A673 (cell line): Measurements from ENCODE around the gene MTAP. TPM values are rescaled to one million over a fixed set of nuclear protein-coding genes. Genes with fewer than 3 reads are reported as not detected.

Experiments used
- BruUV-seq: library from RNA; stranded (reverse); fragments of 400-500 nt; replicated peaks from 2 replicates; lab custom pipeline; 2021; lab: Mats Ljungman, UMichigan
- CTCF ChIA-PET: fragments of 300-600 bp; sonication (Branson Sonifier 250); formaldehyde crosslinking; loops from one replicate; lab custom pipeline; 2022; ENCODE audit warnings: antibody characterized with exemption; lab: Charles Lee
- POLR2A ChIA-PET: fragments of 300-600 bp; sonication (Branson Sonifier 250); formaldehyde crosslinking; loops from one replicate; lab custom pipeline; 2022; ENCODE audit warnings: antibody characterized with exemption; ENCODE audit not compliant: low non-redundant PET; lab: Charles Lee
- DNase-seq: peaks from one replicate; pipeline ENCODE4 v3.0.0-alpha.2; 2015; ENCODE audit warnings: low spot score
- H3K27ac ChIP-seq: fragments of 200-600 bp; sonication (generic); 2 replicates; pipeline ENCODE4 v1.5.1; 2016; ENCODE audit warnings: mixed run types, low read depth, mild to moderate bottlenecking, mixed read lengths, antibody characterized with exemption, low read length; ENCODE audit not compliant: poor library complexity, severe bottlenecking
- H3K27me3 ChIP-seq: fragments of 200-600 bp; sonication (generic); replicated peaks from 2 replicates; pipeline ENCODE4 v1.6.1; 2017; ENCODE audit warnings: mixed run types, low read depth, mild to moderate bottlenecking, mixed read lengths, antibody characterized with exemption, low read length; ENCODE audit not compliant: insufficient read depth, poor library complexity
- H3K36me3 ChIP-seq: fragments of 200-600 bp; sonication (generic); 2 replicates; pipeline ENCODE4 v1.6.1; 2016; ENCODE audit warnings: mixed run types, mild to moderate bottlenecking, mixed read lengths, antibody characterized with exemption, low read length; ENCODE audit not compliant: insufficient read depth, poor library complexity, severe bottlenecking
- H3K4me1 ChIP-seq: fragments of 200-600 bp; sonication (generic); 2 replicates; pipeline ENCODE4 v1.6.1; 2017; ENCODE audit warnings: mixed run types, mild to moderate bottlenecking, mixed read lengths, antibody characterized with exemption, low read length; ENCODE audit not compliant: insufficient read depth, poor library complexity, severe bottlenecking
- H3K4me3 ChIP-seq: fragments of 200-600 bp; sonication (generic); 2 replicates; pipeline ENCODE4 v1.5.1; 2016; ENCODE audit warnings: low read depth, mixed run types, mild to moderate bottlenecking, mixed read lengths, low read length; ENCODE audit not compliant: poor library complexity, severe bottlenecking
- H3K9me3 ChIP-seq: fragments of 200-600 bp; sonication (generic); 2 replicates; pipeline ENCODE4 v1.6.1; 2016; ENCODE audit warnings: mixed run types, low read depth, mild to moderate bottlenecking, mixed read lengths, antibody characterized with exemption, low read length; ENCODE audit not compliant: poor library complexity, severe bottlenecking
- EZH2 ChIP-seq: fragments of 200-600 bp; sonication (generic); IDR thresholded peaks from 2 replicates; pipeline ENCODE4 v1.6.1; 2017; ENCODE audit warnings: borderline replicate concordance, low read depth, mild to moderate bottlenecking, mixed read lengths, antibody characterized with exemption, low read length; ENCODE audit not compliant: poor library complexity, severe bottlenecking
- intact Hi-C: fragments of 100-400 bp; cut with micrococcal nuclease; formaldehyde crosslinking; loops from one replicate; pipeline ENCODE4 v1.10.0; 2022; ENCODE audit not compliant: unreplicated experiment
- total RNA-seq: library from RNA; stranded (reverse); gene quantifications from 2 replicates; pipeline ENCODE4 v1.2.3, GENCODE V29; 2021
- TF ChIP-seq, protein P1 (sequence below): fragments of 300-800, 200-600 bp; sonication (generic); conservative IDR thresholded peaks from 2 replicates; pipeline ENCODE4 v1.5.1; 2017; ENCODE audit warnings: low read depth, mild to moderate bottlenecking, antibody characterized with exemption, low read length, moderate library complexity, mixed read lengths

The MTAP gene
- total RNA-seq, 1 experiment from 2014 or later = 39.2 TPM

DNA sequence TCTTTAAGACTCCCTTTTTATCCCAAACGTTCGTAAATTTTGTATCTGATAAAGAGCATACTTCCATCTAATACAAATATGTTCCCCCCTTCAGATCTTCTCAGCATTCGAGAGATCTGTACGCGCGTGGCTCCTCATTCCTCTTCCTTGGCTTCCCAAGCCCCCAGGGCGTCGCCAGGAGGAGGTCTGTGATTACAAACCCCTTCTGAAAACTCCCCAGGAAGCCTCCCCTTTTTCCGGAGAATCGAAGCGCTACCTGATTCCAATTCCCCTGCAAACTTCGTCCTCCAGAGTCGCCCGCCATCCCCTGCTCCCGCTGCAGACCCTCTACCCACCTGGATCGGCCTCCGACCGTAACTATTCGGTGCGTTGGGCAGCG lies 171.9 kb downstream of the MTAP start:
- no TSS peak for BruUV-seq
- no peaks in the 10 kb centered on the region for H3K27me3 ChIP-seq
- DNase-seq = no peak
- no peaks in the 10 kb centered on the region for H3K4me1 ChIP-seq
- POLR2A ChIA-PET = no interaction called here
- TF ChIP-seq EZH2 = no peak
- TF ChIP-seq, protein P1, sequence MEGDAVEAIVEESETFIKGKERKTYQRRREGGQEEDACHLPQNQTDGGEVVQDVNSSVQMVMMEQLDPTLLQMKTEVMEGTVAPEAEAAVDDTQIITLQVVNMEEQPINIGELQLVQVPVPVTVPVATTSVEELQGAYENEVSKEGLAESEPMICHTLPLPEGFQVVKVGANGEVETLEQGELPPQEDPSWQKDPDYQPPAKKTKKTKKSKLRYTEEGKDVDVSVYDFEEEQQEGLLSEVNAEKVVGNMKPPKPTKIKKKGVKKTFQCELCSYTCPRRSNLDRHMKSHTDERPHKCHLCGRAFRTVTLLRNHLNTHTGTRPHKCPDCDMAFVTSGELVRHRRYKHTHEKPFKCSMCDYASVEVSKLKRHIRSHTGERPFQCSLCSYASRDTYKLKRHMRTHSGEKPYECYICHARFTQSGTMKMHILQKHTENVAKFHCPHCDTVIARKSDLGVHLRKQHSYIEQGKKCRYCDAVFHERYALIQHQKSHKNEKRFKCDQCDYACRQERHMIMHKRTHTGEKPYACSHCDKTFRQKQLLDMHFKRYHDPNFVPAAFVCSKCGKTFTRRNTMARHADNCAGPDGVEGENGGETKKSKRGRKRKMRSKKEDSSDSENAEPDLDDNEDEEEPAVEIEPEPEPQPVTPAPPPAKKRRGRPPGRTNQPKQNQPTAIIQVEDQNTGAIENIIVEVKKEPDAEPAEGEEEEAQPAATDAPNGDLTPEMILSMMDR = no peak
- no peak overlapping the region for H3K4me3 ChIP-seq
- intact Hi-C loops = no loop called here
- no peak overlapping the region for H3K27ac ChIP-seq
- H3K9me3 ChIP-seq = no peaks in the 10 kb centered on the region
- CTCF ChIA-PET = no interaction called here
- no peaks in the 10 kb centered on the region for H3K36me3 ChIP-seq

DNA sequence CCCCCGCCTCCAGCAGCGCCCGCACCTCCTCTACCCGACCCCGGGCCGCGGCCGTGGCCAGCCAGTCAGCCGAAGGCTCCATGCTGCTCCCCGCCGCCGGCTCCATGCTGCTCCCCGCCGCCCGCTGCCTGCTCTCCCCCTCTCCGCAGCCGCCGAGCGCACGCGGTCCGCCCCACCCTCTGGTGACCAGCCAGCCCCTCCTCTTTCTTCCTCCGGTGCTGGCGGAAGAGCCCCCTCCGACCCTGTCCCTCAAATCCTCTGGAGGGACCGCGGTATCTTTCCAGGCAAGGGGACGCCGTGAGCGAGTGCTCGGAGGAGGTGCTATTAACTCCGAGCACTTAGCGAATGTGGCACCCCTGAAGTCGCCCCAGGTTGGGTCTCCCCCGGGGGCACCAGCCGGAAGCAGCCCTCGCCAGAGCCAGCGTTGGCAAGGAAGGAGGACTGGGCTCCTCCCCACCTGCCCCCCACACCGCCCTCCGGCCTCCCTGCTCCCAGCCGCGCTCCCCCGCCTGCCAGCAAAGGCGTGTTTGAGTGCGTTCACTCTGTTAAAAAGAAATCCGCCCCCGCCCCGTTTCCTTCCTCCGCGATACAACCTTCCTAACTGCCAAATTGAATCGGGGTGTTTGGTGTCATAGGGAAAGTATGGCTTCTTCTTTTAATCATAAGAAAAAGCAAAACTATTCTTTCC lies 172.4 kb downstream of the MTAP start:
- POLR2A ChIA-PET = no interaction called here
- H3K36me3 ChIP-seq = no peaks in the 10 kb centered on the region
- no TSS peak for BruUV-seq
- no peak overlapping the region for H3K27ac ChIP-seq
- no peak for TF ChIP-seq EZH2
- TF ChIP-seq, protein P1 = no peak
- H3K4me1 ChIP-seq = no peaks in the 10 kb centered on the region
- intact Hi-C loops = no loop called here
- no peaks in the 10 kb centered on the region for H3K9me3 ChIP-seq
- no peak overlapping the region for H3K4me3 ChIP-seq
- H3K27me3 ChIP-seq = no peaks in the 10 kb centered on the region
- no peak for DNase-seq
- CTCF ChIA-PET = no interaction called here

DNA sequence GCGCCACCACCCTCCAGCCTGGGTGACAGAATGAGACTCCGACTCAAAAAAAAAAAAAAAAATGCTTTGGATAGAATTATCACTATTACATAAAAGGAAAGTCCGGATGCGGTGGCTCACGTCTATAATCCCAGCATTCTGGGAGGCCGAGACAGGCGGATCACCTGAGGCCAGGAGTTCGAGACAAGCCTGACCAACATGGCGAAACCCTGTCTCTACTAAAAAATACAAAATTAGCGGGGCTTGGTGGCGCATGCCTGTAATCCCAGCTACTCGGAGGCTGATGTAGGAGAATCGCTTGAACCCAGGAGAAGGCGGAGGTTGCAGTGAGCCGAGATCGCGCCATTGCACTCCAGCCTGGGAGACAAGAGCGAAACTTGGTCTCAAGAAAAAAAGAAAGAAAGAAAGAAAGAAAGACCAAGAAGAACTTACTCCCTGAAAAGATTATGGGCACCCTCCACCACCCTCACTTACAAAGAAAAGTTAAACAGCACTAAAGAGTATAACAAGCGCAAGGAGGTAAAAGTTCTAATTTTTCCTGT lies 174.0 kb downstream of the MTAP start:
- Histone ChIP-seq H3K27ac (no peak overlapping the region), H3K4me3 (no peak overlapping the region), H3K4me1 (no peaks in the 10 kb centered on the region), H3K9me3 (no peaks in the 10 kb centered on the region), H3K36me3 (no peaks in the 10 kb centered on the region), H3K27me3 (no peaks in the 10 kb centered on the region)
- POLR2A ChIA-PET = no interaction called here
- no peak for DNase-seq
- intact Hi-C loops = no loop called here
- BruUV-seq = no TSS peak
- no peak for TF ChIP-seq EZH2
- TF ChIP-seq, protein P1 = no peak
- CTCF ChIA-PET = no interaction called here
